Measurements from ENCODE around the gene MEGF6. TPM values are rescaled to one million over a fixed set of nuclear protein-coding genes. Genes with fewer than 3 reads are reported as not detected.

MEGF6 gene
- total and polyA plus RNA-seq, 8 donors, result 40.6 to 108 (median 51.5) TPM

GRCh38 chr1:3473381-3473844 lies 137.9 kb downstream of the MEGF6 start:
- Histone ChIP-seq H3K27me3 (peaks cover 0 to 3% of the 10 kb centered on the region in 2 donors), H3K4me1 (peaks cover 0 to 4% of the 10 kb centered on the region in 2 donors), H3K9me3 (no peaks in the 10 kb centered on the region), H3K27ac (no peak overlapping the region), H3K4me3 (no peak overlapping the region), H3K36me3 (no peaks in the 10 kb centered on the region)
- TF ChIP-seq, protein P1, sequence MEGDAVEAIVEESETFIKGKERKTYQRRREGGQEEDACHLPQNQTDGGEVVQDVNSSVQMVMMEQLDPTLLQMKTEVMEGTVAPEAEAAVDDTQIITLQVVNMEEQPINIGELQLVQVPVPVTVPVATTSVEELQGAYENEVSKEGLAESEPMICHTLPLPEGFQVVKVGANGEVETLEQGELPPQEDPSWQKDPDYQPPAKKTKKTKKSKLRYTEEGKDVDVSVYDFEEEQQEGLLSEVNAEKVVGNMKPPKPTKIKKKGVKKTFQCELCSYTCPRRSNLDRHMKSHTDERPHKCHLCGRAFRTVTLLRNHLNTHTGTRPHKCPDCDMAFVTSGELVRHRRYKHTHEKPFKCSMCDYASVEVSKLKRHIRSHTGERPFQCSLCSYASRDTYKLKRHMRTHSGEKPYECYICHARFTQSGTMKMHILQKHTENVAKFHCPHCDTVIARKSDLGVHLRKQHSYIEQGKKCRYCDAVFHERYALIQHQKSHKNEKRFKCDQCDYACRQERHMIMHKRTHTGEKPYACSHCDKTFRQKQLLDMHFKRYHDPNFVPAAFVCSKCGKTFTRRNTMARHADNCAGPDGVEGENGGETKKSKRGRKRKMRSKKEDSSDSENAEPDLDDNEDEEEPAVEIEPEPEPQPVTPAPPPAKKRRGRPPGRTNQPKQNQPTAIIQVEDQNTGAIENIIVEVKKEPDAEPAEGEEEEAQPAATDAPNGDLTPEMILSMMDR (IDR thresholded peaks at IDR 0.05), result no peak
- DNase-seq, result peak in 2 of 4 donors; percentile 27 to 73
- intact Hi-C loops (cut with DNase I), result no loop called here
- no peak for ATAC-seq

DNA sequence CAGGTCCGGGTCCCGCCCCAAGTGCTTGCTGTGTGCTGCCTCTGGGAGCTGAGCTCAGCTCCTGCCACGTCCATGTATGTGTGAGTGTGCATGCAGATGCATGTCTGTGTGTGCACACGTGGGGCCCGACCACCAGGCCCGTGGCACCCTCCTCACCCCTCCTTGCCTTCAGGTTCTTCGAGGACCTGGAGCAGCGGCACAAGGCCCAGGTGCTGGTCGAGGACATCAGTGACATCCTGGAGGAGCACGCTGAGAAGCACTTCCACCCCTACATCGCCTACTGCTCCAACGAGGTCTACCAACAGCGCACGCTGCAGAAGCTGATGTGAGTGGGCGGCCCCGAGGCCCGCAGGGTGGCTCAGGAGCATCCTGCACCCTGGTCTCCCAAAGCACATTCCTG lies 138.4 kb downstream of the MEGF6 start:
- no peak overlapping the region for H3K27ac ChIP-seq
- no peak overlapping the region for H3K4me3 ChIP-seq
- no peaks in the 10 kb centered on the region for H3K9me3 ChIP-seq
- peaks cover 0 to 4% of the 10 kb centered on the region in 2 donors for H3K4me1 ChIP-seq
- DNase-seq, result peak in 1 of 4 donors; percentile 70
- no peak for ATAC-seq
- no peaks in the 10 kb centered on the region for H3K36me3 ChIP-seq
- intact Hi-C loops (cut with DNase I), result no loop called here
- H3K27me3 ChIP-seq, result no peaks in the 10 kb centered on the region
- TF ChIP-seq, protein P1 (IDR thresholded peaks at IDR 0.05), result no peak

DNA sequence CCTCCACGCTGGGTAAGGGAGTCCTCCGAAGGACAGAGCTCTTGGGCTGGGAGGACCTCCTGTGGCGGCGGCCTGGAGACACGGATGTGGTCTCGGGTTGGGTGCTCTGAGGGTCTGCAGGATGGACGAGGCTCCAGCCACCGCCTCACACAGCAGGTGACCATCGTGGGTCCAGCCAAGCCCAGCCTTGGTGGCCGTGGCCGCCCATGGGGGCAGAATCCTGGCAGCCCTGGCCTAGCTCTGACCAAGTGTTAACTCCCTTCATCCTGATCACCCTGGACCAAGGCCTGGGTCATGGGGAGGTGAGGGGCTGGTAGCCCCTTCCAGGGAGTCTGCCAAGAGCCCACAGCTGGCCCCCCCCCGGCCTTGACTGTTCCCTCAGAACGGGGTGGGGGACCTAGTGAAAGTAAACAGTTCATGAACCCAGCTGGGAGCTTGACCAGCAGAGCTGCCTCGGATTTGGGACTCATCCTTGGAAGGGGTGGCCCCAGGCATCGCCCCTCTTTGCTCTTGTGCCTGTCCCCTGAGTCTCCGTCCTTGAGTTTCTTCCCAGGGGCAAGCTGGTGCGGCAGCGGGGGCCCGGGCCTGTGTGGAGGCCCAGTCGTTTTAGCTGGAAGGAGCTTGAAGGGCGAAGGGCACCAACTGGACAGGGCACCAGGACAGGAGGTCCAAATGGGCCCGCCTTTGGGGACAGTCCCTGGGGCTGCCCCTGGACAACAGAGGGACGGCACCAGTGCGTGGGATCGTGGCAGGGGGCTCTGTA lies 139.0 kb downstream of the MEGF6 start:
- H3K9me3 ChIP-seq, result no peaks in the 10 kb centered on the region
- ATAC-seq, result no peak
- H3K27me3 ChIP-seq, result no peaks in the 10 kb centered on the region
- peaks cover 0 to 4% of the 10 kb centered on the region in 2 donors for H3K4me1 ChIP-seq
- peak in 1 of 4 donors; percentile 74 for DNase-seq
- H3K27ac ChIP-seq, result no peak overlapping the region
- intact Hi-C loops (cut with DNase I), result no loop called here
- TF ChIP-seq, protein P1 (IDR thresholded peaks at IDR 0.05), result no peak
- no peaks in the 10 kb centered on the region for H3K36me3 ChIP-seq
- H3K4me3 ChIP-seq, result no peak overlapping the region

DNA sequence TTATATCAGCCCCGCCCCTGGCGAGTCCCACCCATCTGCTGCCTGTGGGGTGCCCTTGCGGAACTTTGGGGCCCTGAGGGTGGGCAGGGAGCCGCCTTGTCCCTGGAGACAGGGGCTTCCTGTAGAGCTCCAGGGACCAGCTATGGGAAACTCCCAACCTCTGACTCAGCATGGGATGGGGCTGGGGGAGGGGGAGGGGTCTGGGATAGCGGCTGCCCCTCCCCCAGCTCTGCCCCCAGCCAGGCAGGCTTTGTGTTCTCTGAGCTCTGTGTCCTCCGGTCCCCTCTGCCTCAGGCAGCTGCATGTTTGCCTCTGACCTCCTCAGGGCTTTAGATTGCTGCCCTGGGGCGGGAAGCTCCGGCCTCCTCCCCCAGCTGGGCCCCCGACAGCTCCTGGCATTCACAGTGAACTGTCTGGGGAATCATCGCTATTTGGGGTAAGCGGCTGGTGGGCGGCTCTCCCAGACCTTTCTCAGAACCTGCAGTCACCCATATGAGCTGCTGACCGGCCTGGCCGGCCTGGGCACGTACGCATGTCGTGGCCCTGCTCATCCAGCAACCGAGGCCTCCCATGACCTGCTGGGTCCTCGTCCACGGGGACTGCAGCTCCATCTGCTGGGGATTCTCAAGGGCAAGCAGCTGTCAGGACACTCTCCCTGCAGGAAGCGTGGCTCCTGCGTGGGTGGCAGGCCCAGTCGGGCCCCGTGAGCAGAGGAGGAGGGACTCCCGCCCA lies 139.8 kb downstream of the MEGF6 start:
- Histone ChIP-seq H3K27ac (no peak overlapping the region), H3K4me1 (peaks cover 0 to 4% of the 10 kb centered on the region in 2 donors), H3K27me3 (no peaks in the 10 kb centered on the region), H3K9me3 (no peaks in the 10 kb centered on the region), H3K36me3 (no peaks in the 10 kb centered on the region), H3K4me3 (no peak overlapping the region)
- TF ChIP-seq, protein P1 (IDR thresholded peaks at IDR 0.05), result no peak
- intact Hi-C loops (cut with DNase I), result no loop called here
- DNase-seq (peak in 2 of 4 donors; percentile 53 to 67), ATAC-seq (peak; percentile 7)

All from left lung (tissue), 10 donors.